Measurements from ENCODE around the gene PPP2R2C. TPM values are rescaled to one million over a fixed set of nuclear protein-coding genes. Genes with fewer than 3 reads are reported as not detected.

The PPP2R2C gene
- polyA plus RNA-seq, 1 donor (not counting 4 experiments of a cell fraction or from before 2014, with no cell fraction given), result 12.3 TPM

DNA sequence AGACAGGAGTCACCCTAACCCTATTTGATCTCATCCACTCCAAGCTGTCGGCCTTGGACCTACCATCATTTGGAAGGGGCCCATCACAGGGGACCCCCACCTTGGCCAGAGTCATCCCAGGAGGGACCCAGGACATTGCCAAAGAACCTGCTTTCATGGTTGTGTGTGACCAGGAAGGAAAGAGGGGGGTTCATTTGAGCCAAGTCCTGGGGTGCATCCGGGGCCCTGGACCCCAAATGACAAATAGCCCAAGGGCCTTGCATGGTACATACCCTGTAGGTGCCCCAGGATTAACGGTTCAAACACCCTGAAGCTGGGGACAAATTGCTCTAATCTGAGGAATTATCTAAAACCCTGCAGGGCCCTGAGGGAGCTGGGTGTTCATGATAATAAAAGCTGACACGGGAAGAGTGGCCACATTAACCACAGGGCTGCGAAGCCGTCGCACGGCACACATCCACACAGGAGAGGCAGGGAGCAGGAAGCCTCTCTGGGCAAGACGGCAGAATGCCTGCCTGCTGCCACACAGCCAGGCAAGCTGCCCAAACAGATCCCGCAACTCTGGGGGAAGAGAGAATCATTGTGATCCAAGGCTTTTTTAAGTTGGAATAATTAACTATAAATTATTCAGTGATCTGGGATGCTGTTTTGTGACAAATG, 28.2 kb upstream of the PPP2R2C start:
- Histone ChIP-seq H3K9me3 (ENCODE audit: control insufficient read depth, low read depth, low read length) (peaks cover 2% of the 10 kb centered on the region), H3K79me2 (ENCODE audit: control insufficient read depth, insufficient read depth, low read length) (no peaks in the 10 kb centered on the region), H3K9ac (ENCODE audit: control insufficient read depth, extremely low read depth, insufficient read depth, low read length) (no peak overlapping the region), H3K9me1 (ENCODE audit: control insufficient read depth, extremely low read depth, insufficient read depth, low read length) (no peaks in the 10 kb centered on the region), H3K4me1 (ENCODE audit: control insufficient read depth, extremely low read depth, insufficient read depth, low read length) (no peaks in the 10 kb centered on the region), H4K20me1 (ENCODE audit: control insufficient read depth, extremely low read depth, insufficient read depth, low read length) (no peaks in the 10 kb centered on the region), H3K36me3 (ENCODE audit: control insufficient read depth in 2 of 2, extremely low read depth in 1 of 2, insufficient read depth in 2 of 2, low read length in 2 of 2) (no peaks in the 10 kb centered on the region), H2AFZ (ENCODE audit: control insufficient read depth, low read length) (no peak overlapping the region), H3K27me3 (ENCODE audit: control insufficient read depth, extremely low read depth, insufficient read depth, low read length) (peaks cover 2% of the 10 kb centered on the region), H3K27ac (ENCODE audit: control insufficient read depth, insufficient read depth, low read length) (no peak overlapping the region), H3K4me2 (ENCODE audit: control insufficient read depth, extremely low read depth, insufficient read depth, low read depth, low read length) (no peak overlapping the region), H3K4me3 (ENCODE audit: control insufficient read depth in 2 of 3, extremely low read depth in 1 of 3, insufficient read depth in 2 of 3, low read depth in 1 of 3, low read length in 3 of 3) (no peak overlapping the region)
- TF ChIP-seq EZH2 (IDR thresholded peaks at IDR 0.05; ENCODE audit: low read length) (no peak), CTCF (optimal IDR thresholded peaks at IDR 0.05 in 1 of 3, IDR thresholded peaks at IDR 0.05 in 1 of 3, conservative IDR thresholded peaks at IDR 0.05 in 1 of 3; ENCODE audit: extremely low read depth in 1 of 3, insufficient read depth in 2 of 3, low read length in 3 of 3) (no peak)
- dilution Hi-C loops (cut with MboI; ENCODE audit: extremely low pct_ligation_motif_present, low sequenced_read_pairs), result no loop called here
- FAIRE-seq (no peak), DNase-seq (ENCODE audit: low read depth, low spot score) (no peak)

- Histone ChIP-seq H3K27ac (ENCODE audit: control insufficient read depth, insufficient read depth, low read length) (no peak overlapping the region), H3K9me1 (ENCODE audit: control insufficient read depth, extremely low read depth, insufficient read depth, low read length) (no peaks in the 10 kb centered on the region), H3K4me2 (ENCODE audit: control insufficient read depth, extremely low read depth, insufficient read depth, low read depth, low read length) (no peak overlapping the region), H2AFZ (ENCODE audit: control insufficient read depth, low read length) (no peak overlapping the region), H3K36me3 (ENCODE audit: control insufficient read depth in 2 of 2, extremely low read depth in 1 of 2, insufficient read depth in 2 of 2, low read length in 2 of 2) (no peaks in the 10 kb centered on the region), H4K20me1 (ENCODE audit: control insufficient read depth, extremely low read depth, insufficient read depth, low read length) (no peaks in the 10 kb centered on the region), H3K4me1 (ENCODE audit: control insufficient read depth, extremely low read depth, insufficient read depth, low read length) (no peaks in the 10 kb centered on the region), H3K79me2 (ENCODE audit: control insufficient read depth, insufficient read depth, low read length) (no peaks in the 10 kb centered on the region), H3K9ac (ENCODE audit: control insufficient read depth, extremely low read depth, insufficient read depth, low read length) (no peak overlapping the region), H3K27me3 (ENCODE audit: control insufficient read depth, extremely low read depth, insufficient read depth, low read length) (peaks cover 2% of the 10 kb centered on the region), H3K9me3 (ENCODE audit: control insufficient read depth, low read depth, low read length) (no peaks in the 10 kb centered on the region), H3K4me3 (ENCODE audit: control insufficient read depth in 2 of 3, extremely low read depth in 1 of 3, insufficient read depth in 2 of 3, low read depth in 1 of 3, low read length in 3 of 3) (no peak overlapping the region)
- FAIRE-seq (no peak), DNase-seq (ENCODE audit: low read depth, low spot score) (no peak)
- TF ChIP-seq EZH2 (IDR thresholded peaks at IDR 0.05; ENCODE audit: low read length) (no peak), CTCF (optimal IDR thresholded peaks at IDR 0.05 in 1 of 3, IDR thresholded peaks at IDR 0.05 in 1 of 3, conservative IDR thresholded peaks at IDR 0.05 in 1 of 3; ENCODE audit: extremely low read depth in 1 of 3, insufficient read depth in 2 of 3, low read length in 3 of 3) (no peak)
- dilution Hi-C loops (cut with MboI; ENCODE audit: extremely low pct_ligation_motif_present, low sequenced_read_pairs), result no loop called here
Observed at GRCh38 chr4:6499238-6499600, 26.8 kb upstream of the PPP2R2C start.
